Adrenal gland (tissue), 5 donors: Measurements from ENCODE around the gene ARPC4.

Experiments
- CTCF ChIP-seq, 6 experiments: fragments of 450-650 bp in 4 of 6; fragments of 200-600 bp in 2 of 6; sonication (generic) in 1 of 6; IDR thresholded peaks; 1 replicate in 5 of 6; 2 replicates in 1 of 6; pipeline versions ENCODE4 v1.5.1 to v1.8.0; 2016 to 2021; ENCODE audit warnings: antibody characterized with exemption in 6 of 6, mild to moderate bottlenecking in 2 of 6, moderate library complexity in 1 of 6
- POLR2A ChIP-seq, 2 donors: fragments of 450-650 bp; IDR thresholded peaks; one replicate each; pipeline ENCODE4 v1.6.1; 2017; ENCODE audit warnings: antibody characterized with exemption in 2 of 2, mild to moderate bottlenecking in 2 of 2, moderate library complexity in 1 of 2
- donor health status: DM: no; HTN: no; CAD: no.

- TF ChIP-seq CTCF (IDR thresholded peaks at IDR 0.05) (no peak), POLR2A (IDR thresholded peaks at IDR 0.05) (no peak)
Measured at GRCh38 chr3:9779721-9780457, 13.0 kb upstream of the ARPC4 start.
